ENCODE measurements around the gene OBSCN.

The OBSCN gene

DNA sequence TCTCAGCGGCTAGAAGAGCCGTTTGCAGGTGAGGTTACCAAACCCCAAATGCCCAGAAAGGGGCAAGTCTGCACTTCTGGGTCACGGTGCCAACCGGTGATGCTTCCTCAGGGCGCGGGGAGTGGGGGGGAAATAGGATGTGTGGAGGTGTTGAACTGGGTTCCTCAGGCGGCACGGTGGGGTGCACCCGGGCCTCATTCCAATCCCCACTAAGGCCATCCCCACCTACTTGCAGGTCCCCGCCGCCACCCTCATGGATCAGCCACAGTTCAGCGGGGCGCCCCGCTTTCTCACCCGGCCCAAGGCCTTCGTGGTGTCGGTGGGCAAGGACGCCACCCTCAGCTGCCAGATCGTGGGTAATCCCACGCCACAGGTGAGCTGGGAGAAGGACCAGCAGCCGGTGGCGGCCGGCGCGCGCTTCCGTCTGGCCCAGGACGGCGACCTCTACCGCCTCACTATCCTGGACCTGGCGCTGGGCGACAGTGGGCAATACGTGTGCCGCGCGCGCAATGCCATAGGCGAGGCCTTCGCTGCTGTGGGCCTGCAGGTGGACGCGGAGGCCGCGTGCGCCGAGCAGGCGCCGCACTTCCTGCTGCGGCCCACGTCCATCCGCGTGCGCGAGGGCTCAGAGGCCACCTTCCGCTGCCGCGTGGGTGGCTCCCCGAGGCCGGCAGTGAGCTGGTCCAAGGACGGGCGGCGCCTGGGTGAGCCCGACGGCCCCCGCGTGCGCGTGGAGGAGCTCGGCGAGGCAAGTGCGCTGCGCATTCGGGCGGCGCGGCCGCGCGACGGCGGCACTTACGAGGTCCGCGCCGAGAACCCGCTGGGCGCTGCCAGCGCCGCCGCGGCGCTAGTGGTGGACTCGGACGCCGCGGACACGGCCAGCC lies 3.9 kb downstream of the OBSCN start:
- POLR2A ChIA-PET = no interaction called here
- CTCF ChIA-PET = no interaction called here
- no peak for DNase-seq (ENCODE audit: extremely low spot score)
- no peak for TF ChIP-seq ZNF384 (IDR thresholded peaks at IDR 0.05)
- no peak for TF ChIP-seq SP1 (IDR thresholded peaks at IDR 0.05)
- TF ChIP-seq FOXA1 (IDR thresholded peaks at IDR 0.05) = no peak
- TF ChIP-seq BHLHE40 (IDR thresholded peaks at IDR 0.05; ENCODE audit: borderline replicate concordance) = no peak
- no peak for TF ChIP-seq FOXK2 (IDR thresholded peaks at IDR 0.05)
- TF ChIP-seq NFRKB (IDR thresholded peaks at IDR 0.05) = no peak
- TF ChIP-seq TARDBP (IDR thresholded peaks at IDR 0.05) = no peak
- TF ChIP-seq SUZ12 (IDR thresholded peaks at IDR 0.05) = no peak
- no peak for TF ChIP-seq L3MBTL2 (conservative IDR thresholded peaks at IDR 0.05)
- no peak for TF ChIP-seq ELF4 (IDR thresholded peaks at IDR 0.05)
- TF ChIP-seq FOXM1 (IDR thresholded peaks at IDR 0.05; ENCODE audit: borderline replicate concordance) = no peak

DNA sequence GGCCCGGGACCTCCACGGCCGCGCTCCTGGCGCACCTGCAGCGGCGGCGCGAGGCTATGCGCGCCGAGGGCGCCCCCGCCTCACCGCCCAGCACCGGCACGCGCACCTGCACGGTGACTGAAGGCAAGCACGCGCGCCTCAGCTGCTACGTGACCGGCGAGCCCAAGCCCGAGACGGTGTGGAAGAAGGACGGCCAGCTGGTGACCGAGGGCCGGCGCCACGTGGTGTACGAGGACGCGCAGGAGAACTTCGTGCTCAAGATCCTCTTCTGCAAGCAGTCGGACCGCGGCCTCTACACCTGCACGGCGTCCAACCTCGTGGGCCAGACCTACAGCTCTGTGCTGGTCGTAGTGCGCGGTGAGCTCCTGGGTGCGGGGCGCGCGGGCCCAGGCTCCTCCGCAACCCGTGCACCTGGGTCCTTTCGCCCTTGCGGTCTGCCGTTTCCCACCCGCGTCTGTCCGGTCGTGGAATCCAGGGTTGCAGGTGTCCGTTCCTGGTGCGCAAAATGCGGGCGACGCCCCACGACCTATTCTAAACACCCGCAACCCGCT lies 4.6 kb downstream of the OBSCN start:
- DNase-seq (ENCODE audit: extremely low spot score) = no peak
- no peak for TF ChIP-seq CTBP1 (IDR thresholded peaks at IDR 0.05; ENCODE audit: borderline replicate concordance)
- TF ChIP-seq L3MBTL2 (conservative IDR thresholded peaks at IDR 0.05) = no peak
- TF ChIP-seq FOXM1 (IDR thresholded peaks at IDR 0.05; ENCODE audit: borderline replicate concordance) = no peak
- TF ChIP-seq LEF1 (IDR thresholded peaks at IDR 0.05; ENCODE audit: borderline replicate concordance) = no peak
- no peak for TF ChIP-seq ZNF384 (IDR thresholded peaks at IDR 0.05)
- TF ChIP-seq NFRKB (IDR thresholded peaks at IDR 0.05) = no peak
- TF ChIP-seq, protein P1, sequence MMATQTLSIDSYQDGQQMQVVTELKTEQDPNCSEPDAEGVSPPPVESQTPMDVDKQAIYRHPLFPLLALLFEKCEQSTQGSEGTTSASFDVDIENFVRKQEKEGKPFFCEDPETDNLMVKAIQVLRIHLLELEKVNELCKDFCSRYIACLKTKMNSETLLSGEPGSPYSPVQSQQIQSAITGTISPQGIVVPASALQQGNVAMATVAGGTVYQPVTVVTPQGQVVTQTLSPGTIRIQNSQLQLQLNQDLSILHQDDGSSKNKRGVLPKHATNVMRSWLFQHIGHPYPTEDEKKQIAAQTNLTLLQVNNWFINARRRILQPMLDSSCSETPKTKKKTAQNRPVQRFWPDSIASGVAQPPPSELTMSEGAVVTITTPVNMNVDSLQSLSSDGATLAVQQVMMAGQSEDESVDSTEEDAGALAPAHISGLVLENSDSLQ (IDR thresholded peaks at IDR 0.05) = no peak
- no peak for TF ChIP-seq FOXA1 (IDR thresholded peaks at IDR 0.05)
- TF ChIP-seq ARNT (IDR thresholded peaks at IDR 0.05) = no peak
- TF ChIP-seq SP1 (IDR thresholded peaks at IDR 0.05) = no peak
- POLR2A ChIA-PET = no interaction called here
- CTCF ChIA-PET = no interaction called here

DNA sequence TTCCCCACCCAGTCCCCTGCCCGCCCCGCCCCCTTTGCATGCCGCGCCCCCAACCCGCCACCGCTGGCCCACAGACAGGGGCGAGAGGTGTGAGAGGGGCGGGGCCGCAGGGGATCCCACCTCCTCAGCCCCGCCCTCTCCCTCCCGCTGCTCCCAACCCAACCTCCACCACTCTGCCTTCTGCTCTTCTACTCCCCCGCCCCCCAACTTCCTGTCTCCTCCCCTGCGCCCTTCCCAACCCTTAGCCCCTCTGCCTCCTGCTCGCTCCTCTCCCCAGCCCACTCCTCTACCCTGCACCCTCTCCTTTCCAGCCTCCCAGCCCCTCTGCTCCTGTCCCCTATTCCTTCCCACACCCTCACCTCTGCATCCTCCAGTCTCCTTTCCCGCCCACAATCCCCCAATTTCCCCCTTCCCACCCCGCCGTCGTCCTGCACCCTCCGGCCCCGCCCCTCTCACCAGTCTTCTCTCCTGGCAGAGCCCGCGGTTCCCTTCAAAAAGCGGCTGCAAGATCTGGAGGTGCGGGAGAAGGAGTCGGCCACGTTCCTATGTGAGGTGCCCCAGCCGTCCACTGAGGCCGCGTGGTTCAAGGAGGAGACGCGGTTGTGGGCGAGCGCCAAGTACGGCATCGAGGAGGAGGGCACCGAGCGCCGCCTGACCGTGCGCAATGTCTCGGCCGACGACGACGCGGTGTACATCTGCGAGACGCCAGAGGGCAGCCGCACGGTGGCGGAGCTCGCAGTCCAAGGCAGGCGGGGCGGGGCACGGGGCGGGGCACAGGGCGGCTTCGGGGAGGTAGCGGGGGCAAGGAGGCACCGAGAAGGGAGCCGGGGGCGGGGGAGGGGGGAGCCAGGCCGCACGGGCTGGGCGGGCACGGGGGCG lies 5.4 kb downstream of the OBSCN start:
- POLR2A ChIA-PET = interaction anchor here (0.9 to 1.0 kb wide), 2 partner anchors 47 to 244 kb away, joined by 3 to 5 read pairs; no protein-coding TSS in a partner anchor

DNA sequence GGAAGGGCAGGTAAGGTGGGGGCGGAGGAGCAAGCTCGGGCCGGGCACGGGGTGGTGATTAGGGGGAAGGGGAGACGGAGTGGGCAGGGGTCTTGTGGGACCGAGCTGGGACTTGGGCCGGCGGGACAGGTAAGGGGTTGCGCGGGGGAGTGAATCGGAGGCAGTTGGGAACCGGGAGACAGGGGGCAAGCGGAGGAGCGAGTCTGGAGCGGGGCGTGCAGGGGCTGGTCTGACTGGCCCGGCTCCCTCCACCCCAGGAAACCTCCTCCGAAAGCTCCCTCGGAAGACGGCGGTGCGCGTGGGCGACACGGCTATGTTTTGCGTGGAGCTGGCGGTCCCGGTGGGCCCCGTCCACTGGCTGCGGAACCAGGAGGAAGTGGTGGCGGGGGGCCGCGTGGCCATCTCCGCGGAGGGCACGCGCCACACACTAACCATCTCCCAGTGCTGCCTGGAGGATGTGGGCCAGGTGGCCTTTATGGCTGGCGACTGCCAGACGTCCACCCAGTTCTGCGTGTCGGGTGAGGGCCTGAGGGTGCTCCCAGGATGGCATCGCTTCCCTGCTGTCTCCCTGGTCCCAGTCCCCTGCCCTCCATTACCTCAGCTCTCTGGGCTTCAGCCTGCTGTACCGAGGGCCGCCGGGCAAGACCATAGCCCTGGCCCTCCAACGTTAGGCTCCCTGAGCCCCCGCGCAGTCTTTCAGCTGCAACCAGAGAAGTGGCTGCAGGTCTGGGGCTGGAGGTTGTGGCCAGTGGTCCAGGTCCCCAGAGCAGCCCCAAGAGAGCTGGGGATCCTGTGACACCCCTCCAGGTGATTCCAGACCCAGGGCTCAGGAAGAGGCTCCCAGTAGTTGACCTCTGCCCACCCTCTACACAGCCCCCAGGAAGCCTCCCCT lies 6.3 kb downstream of the OBSCN start:
- TF ChIP-seq HDGF (IDR thresholded peaks at IDR 0.05; ENCODE audit: borderline replicate concordance) (no peak), L3MBTL2 (conservative IDR thresholded peaks at IDR 0.05) (no peak), FOXM1 (IDR thresholded peaks at IDR 0.05; ENCODE audit: borderline replicate concordance) (no peak), ZNF384 (IDR thresholded peaks at IDR 0.05) (no peak)
- ChIA-PET POLR2A (interaction anchor here (0.9 to 1.0 kb wide), 2 partner anchors 47 to 243 kb away, joined by 3 to 5 read pairs; no protein-coding TSS in a partner anchor), CTCF (no interaction called here)
- DNase-seq (ENCODE audit: extremely low spot score) = no peak

More for the DNA sequence above, 5.4 kb downstream of the OBSCN start:
- CTCF ChIA-PET = no interaction called here
- peak; percentile 96 for DNase-seq (ENCODE audit: extremely low spot score)
- no peak for TF ChIP-seq ZNF384 (IDR thresholded peaks at IDR 0.05)
- no peak for TF ChIP-seq BHLHE40 (IDR thresholded peaks at IDR 0.05; ENCODE audit: borderline replicate concordance)
- no peak for TF ChIP-seq TARDBP (IDR thresholded peaks at IDR 0.05)
- no peak for TF ChIP-seq CTBP1 (IDR thresholded peaks at IDR 0.05; ENCODE audit: borderline replicate concordance)
- TF ChIP-seq L3MBTL2 (conservative IDR thresholded peaks at IDR 0.05) = peak; percentile 97
- TF ChIP-seq LEF1 (IDR thresholded peaks at IDR 0.05; ENCODE audit: borderline replicate concordance) = no peak

DNA sequence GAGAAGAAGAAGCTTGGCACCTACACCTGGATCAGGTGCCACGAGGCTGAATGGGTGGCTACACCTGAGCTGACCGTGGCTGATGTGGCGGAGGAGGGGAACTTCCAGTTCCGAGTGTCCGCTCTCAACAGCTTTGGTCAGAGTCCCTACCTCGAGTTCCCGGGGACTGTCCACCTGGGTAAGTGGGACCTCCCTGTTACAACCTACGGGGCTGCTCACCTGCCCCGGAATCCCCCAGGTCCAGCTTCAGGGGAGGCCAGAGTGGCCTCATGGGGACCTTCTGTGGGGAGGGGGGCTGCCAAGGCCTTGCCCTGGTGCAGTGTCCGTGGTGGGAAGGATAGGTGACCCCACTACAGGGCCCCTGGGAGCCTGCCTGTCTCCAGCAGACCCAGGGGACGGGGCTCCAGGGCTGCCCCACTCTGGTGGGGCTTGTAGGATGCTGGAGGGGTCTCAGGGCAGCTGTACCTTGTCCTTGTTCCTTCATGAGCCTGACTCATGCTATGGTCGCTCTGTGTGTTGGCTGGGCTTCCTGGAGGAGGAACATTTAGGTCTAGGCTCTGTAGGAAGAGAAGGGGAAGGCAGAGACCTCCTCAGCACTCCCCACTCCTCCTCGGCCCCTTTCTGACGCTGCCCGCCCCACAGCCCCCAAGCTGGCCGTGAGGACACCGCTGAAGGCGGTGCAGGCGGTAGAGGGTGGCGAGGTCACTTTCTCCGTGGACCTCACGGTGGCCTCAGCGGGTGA lies 7.2 kb downstream of the OBSCN start:
- ChIA-PET POLR2A (no interaction called here), CTCF (no interaction called here)
- no peak for TF ChIP-seq CTBP1 (IDR thresholded peaks at IDR 0.05; ENCODE audit: borderline replicate concordance)
- TF ChIP-seq ARNT (IDR thresholded peaks at IDR 0.05) = no peak
- no peak for TF ChIP-seq HDGF (IDR thresholded peaks at IDR 0.05; ENCODE audit: borderline replicate concordance)
- no peak for TF ChIP-seq TARDBP (IDR thresholded peaks at IDR 0.05)
- TF ChIP-seq FOXM1 (IDR thresholded peaks at IDR 0.05; ENCODE audit: borderline replicate concordance) = no peak
- TF ChIP-seq SUZ12 (IDR thresholded peaks at IDR 0.05) = no peak
- no peak for TF ChIP-seq L3MBTL2 (conservative IDR thresholded peaks at IDR 0.05)
- TF ChIP-seq ELF4 (IDR thresholded peaks at IDR 0.05) = no peak
- TF ChIP-seq FOXK2 (IDR thresholded peaks at IDR 0.05) = no peak
- TF ChIP-seq SP1 (IDR thresholded peaks at IDR 0.05) = no peak
- no peak for TF ChIP-seq FOXA1 (IDR thresholded peaks at IDR 0.05)
- no peak for TF ChIP-seq ZNF384 (IDR thresholded peaks at IDR 0.05)
- TF ChIP-seq, protein P1 (IDR thresholded peaks at IDR 0.05) = no peak
- no peak for DNase-seq (ENCODE audit: extremely low spot score)

Measured in HEK293T (cell line).